Naive thymus-derived CD4-positive, alpha-beta T cell (primary cell): ENCODE results near the gene COLEC11. TPM values are rescaled to one million over a fixed set of nuclear protein-coding genes. Genes with fewer than 3 reads are reported as not detected.
"Not testable (repeated sequence)": the region's sequence is repeated elsewhere in the genome, so short reads cannot be mapped to it uniquely, and the experiment has no call there.

ENCODE experiments used
- ATAC-seq: fragments of 150-1000 bp; cut with Tn5 transposase; 2 replicates; pipeline ENCODE4 v1.10.0; 2021; ENCODE audit warnings: mild to moderate bottlenecking, moderate library complexity
- CTCF ChIA-PET: fragments of 350-600 bp; sonication (Branson Sonifier 250); formaldehyde crosslinking; loops from one replicate; lab custom pipeline; 2021; ENCODE audit warnings: antibody characterized with exemption; lab: Charles Lee
- POLR2A ChIA-PET: fragments of 350-600 bp; sonication (Branson Sonifier 250); formaldehyde crosslinking; loops from one replicate; lab custom pipeline; 2021; ENCODE audit warnings: antibody characterized with exemption, inconsistent platforms; lab: Charles Lee
- DNase-seq, 9 donors: peaks; one replicate each; pipeline versions ENCODE4 v3.0.0 to v3.0.0-alpha.2; 2020 to 2022; ENCODE audit warnings: mixed read lengths in 1 of 9
- H3K27ac ChIP-seq: one replicate; pipeline ENCODE4 v1.7.0; 2013; ENCODE audit warnings: mild to moderate bottlenecking, low read depth, low read length, moderate library complexity
- H3K27me3 ChIP-seq, 2 donors: one replicate each; pipeline ENCODE4 v1.7.0; 2013; ENCODE audit warnings: low read length in 2 of 2, mild to moderate bottlenecking in 2 of 2, moderate library complexity in 2 of 2; ENCODE audit not compliant: control insufficient read depth in 2 of 2, insufficient read depth in 2 of 2
- H3K36me3 ChIP-seq, 3 experiments: 1 replicate in 2 of 3; 2 replicates in 1 of 3; pipeline ENCODE4 v1.7.0; 2013; ENCODE audit warnings: low read length in 3 of 3, mild to moderate bottlenecking in 3 of 3, moderate library complexity in 1 of 3; ENCODE audit not compliant: insufficient read depth in 3 of 3, control insufficient read depth in 2 of 3
- H3K4me1 ChIP-seq, 2 donors: one replicate each; pipeline ENCODE4 v1.7.0; 2013; ENCODE audit warnings: low read length in 2 of 2, mild to moderate bottlenecking in 2 of 2, moderate library complexity in 1 of 2; ENCODE audit not compliant: control insufficient read depth in 2 of 2, insufficient read depth in 2 of 2
- H3K4me3 ChIP-seq: 2 replicates; pipeline ENCODE4 v1.7.0; 2013; ENCODE audit warnings: mild to moderate bottlenecking, low read length
- H3K9me3 ChIP-seq, 3 experiments: 1 replicate in 2 of 3; 2 replicates in 1 of 3; pipeline ENCODE4 v1.7.0; 2013; ENCODE audit warnings: low read length in 3 of 3; ENCODE audit not compliant: control insufficient read depth in 2 of 3
- H3K27ac Mint-ChIP-seq, 9 donors: one replicate each; pipeline ENCODE4 v1.8.0; 2020 to 2022; ENCODE audit warnings: mixed read lengths in 9 of 9, mild to moderate bottlenecking in 8 of 9, moderate library complexity in 5 of 9, inconsistent platforms in 2 of 9
- H3K27me3 Mint-ChIP-seq, 5 donors: one replicate each; pipeline ENCODE4 v1.8.0; 2021 to 2022; ENCODE audit warnings: mixed read lengths in 5 of 5, mild to moderate bottlenecking in 1 of 5
- H3K36me3 Mint-ChIP-seq, 5 donors: one replicate each; pipeline ENCODE4 v1.8.0; 2020 to 2022; ENCODE audit warnings: mixed read lengths in 5 of 5, mild to moderate bottlenecking in 3 of 5, inconsistent platforms in 1 of 5
- H3K4me1 Mint-ChIP-seq, 7 donors: one replicate each; pipeline ENCODE4 v1.8.0; 2020 to 2022; ENCODE audit warnings: mixed read lengths in 7 of 7, mild to moderate bottlenecking in 3 of 7, inconsistent platforms in 1 of 7
- H3K4me3 Mint-ChIP-seq, 10 donors: one replicate each; pipeline ENCODE4 v1.8.0; 2020 to 2022; ENCODE audit warnings: mild to moderate bottlenecking in 10 of 10, mixed read lengths in 10 of 10, moderate library complexity in 6 of 10, inconsistent platforms in 2 of 10
- H3K9me3 Mint-ChIP-seq, 11 donors: one replicate each; pipeline ENCODE4 v1.8.0; 2020 to 2022; ENCODE audit warnings: mixed read lengths in 11 of 11, mild to moderate bottlenecking in 4 of 11, inconsistent platforms in 1 of 11, moderate library complexity in 1 of 11
- intact Hi-C, 2 donors: fragments of 100-400 bp; cut with micrococcal nuclease; formaldehyde crosslinking; loops; one replicate each; pipeline ENCODE4 v1.15.1; 2023
- polyA plus RNA-seq, 2 donors: library from polyadenylated mRNA; unstranded; fragments of 300-500 nt; fragmentation: Illumina TruSeq; gene quantifications; one replicate each; pipeline ENCODE4 v1.2.3, GENCODE V29; 2021
- total RNA-seq, 6 experiments: library from RNA in 5 of 6; stranded (reverse) in 5 of 6; gene quantifications; 1 replicate in 5 of 6; 2 replicates in 1 of 6; pipeline ENCODE4 v1.2.3 and lab custom pipeline; 2021 to 2026

COLEC11 gene
- total and polyA plus RNA-seq, 7 experiments from 2014 or later, result 0.46 to 0.48 TPM; not detected in 5

DNA sequence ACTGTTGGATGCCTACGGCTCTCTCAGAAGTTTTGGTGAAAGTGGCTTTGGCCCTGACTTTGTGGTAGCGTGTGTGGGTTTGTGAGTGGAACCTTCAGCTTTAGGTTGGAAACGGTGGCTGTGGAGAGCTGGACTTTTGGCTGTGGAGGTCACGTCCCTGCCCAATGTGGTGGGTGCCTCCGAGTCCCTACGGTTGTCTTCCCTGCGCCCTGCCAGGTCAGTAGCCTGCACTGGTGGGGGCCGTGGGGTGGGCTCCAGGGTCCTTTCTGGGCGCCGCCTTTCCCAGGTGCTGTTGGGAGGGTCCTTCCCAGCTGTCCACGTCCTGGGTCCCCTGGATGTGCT, 11.1 kb downstream of the COLEC11 start:
- CTCF ChIA-PET, result interaction anchor here (1.0 kb wide), 1 partner anchor 980 kb away, joined by 3 read pairs; no protein-coding TSS in a partner anchor
- intact Hi-C loops, result no loop called here
- POLR2A ChIA-PET, result no interaction called here
- peak overlapping the region in 3 of 10 donors; percentile 53 to 79 (median 76) for H3K4me3 Mint-ChIP-seq
- no peaks in the 10 kb centered on the region for H3K27me3 ChIP-seq
- H3K4me1 ChIP-seq, result peaks cover 0 to 6% of the 10 kb centered on the region in 2 donors
- H3K27ac ChIP-seq, result no peak overlapping the region
- H3K9me3 Mint-ChIP-seq, result no peaks in the 10 kb centered on the region
- no peak overlapping the region for H3K4me3 ChIP-seq
- H3K36me3 Mint-ChIP-seq, result no peaks in the 10 kb centered on the region
- H3K27ac Mint-ChIP-seq, result peak overlapping the region in 4 of 9 donors; percentile 22 to 90 (median 67)
- DNase-seq (no peak), ATAC-seq (no peak)
- H3K36me3 ChIP-seq, result no peaks in the 10 kb centered on the region
- H3K4me1 Mint-ChIP-seq, result peaks cover 2 to 42% (median 5%) of the 10 kb centered on the region in 7 donors
- H3K27me3 Mint-ChIP-seq, result peaks cover 0 to 4% (median 0%) of the 10 kb centered on the region in 5 donors
- no peaks in the 10 kb centered on the region for H3K9me3 ChIP-seq

DNA sequence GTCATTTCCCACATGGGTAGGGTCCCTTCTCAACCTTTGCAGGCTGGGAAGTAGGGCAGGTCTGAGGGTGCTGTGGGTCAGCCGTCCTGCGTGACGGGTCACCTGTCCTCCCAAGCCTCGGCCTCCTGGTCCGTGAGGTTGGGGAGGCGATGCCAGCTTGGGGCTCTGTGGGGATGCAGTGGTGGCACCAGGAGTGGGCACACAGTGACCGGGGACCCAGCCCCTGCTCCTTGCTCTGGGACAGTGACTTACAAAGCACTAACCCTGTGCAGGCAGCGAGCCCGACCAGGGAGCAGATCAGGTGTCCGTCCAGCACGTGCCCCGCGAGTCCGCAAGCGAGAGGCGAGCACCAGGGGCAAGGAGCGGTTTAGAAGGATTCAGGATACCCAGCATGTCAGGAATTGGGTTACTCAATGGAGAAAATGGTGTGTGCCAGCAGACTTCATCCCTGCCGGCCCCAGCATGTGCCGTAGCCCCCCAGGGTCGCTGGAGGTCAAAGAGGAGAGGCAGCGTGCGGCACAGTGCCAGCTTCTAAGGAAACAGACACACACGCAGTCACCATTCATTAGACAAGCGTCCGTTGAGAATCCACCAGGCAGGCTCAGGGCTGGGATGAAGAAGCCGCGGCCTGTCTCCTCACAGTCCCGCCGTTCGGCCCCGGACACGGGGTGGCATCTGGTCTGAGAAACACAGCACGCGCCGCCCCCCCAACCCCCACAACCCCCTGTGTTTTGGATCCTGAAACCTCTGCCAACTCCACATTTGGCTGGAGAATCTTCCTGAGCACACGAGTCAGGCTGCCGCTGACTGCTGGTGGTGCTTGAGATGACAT, 11.7 kb downstream of the COLEC11 start:
- H3K36me3 Mint-ChIP-seq, result peaks cover 0 to 4% (median 0%) of the 10 kb centered on the region in 5 donors
- intact Hi-C loops, result no loop called here
- H3K4me1 ChIP-seq, result peaks cover 0 to 6% of the 10 kb centered on the region in 2 donors
- H3K4me3 ChIP-seq, result no peak overlapping the region
- H3K9me3 ChIP-seq, result no peaks in the 10 kb centered on the region
- peaks cover 2 to 47% (median 5%) of the 10 kb centered on the region in 7 donors for H3K4me1 Mint-ChIP-seq
- H3K27ac ChIP-seq, result no peak overlapping the region
- no peaks in the 10 kb centered on the region for H3K36me3 ChIP-seq
- ChIA-PET CTCF (interaction anchor here (1.0 kb wide), 1 partner anchor 981 kb away, joined by 3 read pairs; no protein-coding TSS in a partner anchor), POLR2A (no interaction called here)
- no peak for DNase-seq
- H3K27ac Mint-ChIP-seq, result peak overlapping the region in 1 of 9 donors; percentile 36
- no peaks in the 10 kb centered on the region for H3K9me3 Mint-ChIP-seq
- no peak for ATAC-seq
- peak overlapping the region in 1 of 10 donors; percentile 76 for H3K4me3 Mint-ChIP-seq
- H3K27me3 Mint-ChIP-seq, result peaks cover 0 to 4% (median 0%) of the 10 kb centered on the region in 5 donors
- H3K27me3 ChIP-seq, result no peaks in the 10 kb centered on the region

DNA sequence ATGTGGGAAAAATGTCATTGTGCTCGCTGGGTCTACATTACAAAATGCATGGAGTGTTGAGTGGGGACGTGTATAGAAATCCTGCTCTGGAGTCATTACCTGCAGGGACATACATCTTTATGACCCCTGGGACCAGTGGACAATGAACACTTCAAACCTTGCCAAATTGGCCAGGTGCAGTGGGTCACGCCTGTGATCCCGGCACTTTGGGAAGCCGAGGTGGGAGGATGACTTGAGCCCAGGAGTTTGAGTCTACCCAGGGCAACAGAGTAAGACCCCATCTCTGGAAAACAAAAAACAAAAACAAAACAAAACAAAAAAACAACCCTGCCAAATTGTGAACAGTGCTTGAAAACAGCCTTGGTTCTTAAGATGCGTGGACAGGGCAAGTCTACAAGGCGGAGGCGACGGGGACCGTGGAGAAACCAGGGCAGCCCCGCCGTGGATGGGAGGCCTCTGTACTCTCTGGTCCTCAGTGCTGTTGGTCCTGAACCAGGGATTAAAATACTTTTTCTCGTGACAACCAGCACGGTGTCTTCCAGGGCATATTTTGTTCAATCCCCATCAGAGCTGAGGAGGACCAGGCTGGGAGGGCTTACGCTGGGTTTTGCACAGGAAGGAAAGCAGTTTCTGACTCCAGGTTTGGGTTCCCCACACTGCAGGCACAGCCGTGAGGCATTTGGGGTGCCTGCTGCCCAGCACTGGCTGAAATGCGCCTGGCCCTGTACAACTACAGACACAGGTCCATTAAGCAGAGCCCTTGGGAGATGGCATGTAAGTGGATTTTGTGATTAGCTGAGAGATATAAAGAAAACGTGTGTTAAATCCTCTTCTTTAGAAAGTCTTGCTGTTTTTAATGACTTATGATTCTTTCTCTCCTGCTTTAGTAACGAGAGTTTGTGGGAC, 13.7 kb downstream of the COLEC11 start:
- no peaks in the 10 kb centered on the region for H3K27me3 ChIP-seq
- ATAC-seq, result no peak
- peaks cover 0 to 6% of the 10 kb centered on the region in 2 donors for H3K4me1 ChIP-seq
- Mint-ChIP-seq H3K9me3 (peaks cover 0 to 8% (median 1%) of the 10 kb centered on the region in 11 donors), H3K27me3 (peaks cover 0 to 4% (median 0%) of the 10 kb centered on the region in 5 donors), H3K4me1 (peaks cover 0 to 47% (median 4%) of the 10 kb centered on the region in 7 donors), H3K36me3 (peaks cover 0 to 7% (median 0%) of the 10 kb centered on the region in 5 donors), H3K4me3 (peak overlapping the region in 3 of 10 donors; percentile 44 to 74 (median 53)), H3K27ac (peak overlapping the region in 5 of 9 donors; percentile 40 to 88 (median 75))
- H3K9me3 ChIP-seq, result no peaks in the 10 kb centered on the region
- H3K4me3 ChIP-seq, result no peak overlapping the region
- ChIA-PET CTCF (interaction anchor here (0.6 to 0.7 kb wide), 3 partner anchors 16 to 188 kb away, joined by 3 to 5 read pairs (median 5); no protein-coding TSS in a partner anchor), POLR2A (interaction anchor here (2.0 kb wide), 1 partner anchor 44 kb away, joined by 12 read pairs; no protein-coding TSS in a partner anchor)
- intact Hi-C loops, result loop anchor here in 1 of 2 donors (1.0 kb wide), 1 partner anchor 33 kb away; the partner anchor contains the start of gene RPS7
- H3K36me3 ChIP-seq, result no peaks in the 10 kb centered on the region
- peak overlapping the region; percentile 21 for H3K27ac ChIP-seq
- peak in 1 of 9 donors; percentile 8 for DNase-seq

DNA sequence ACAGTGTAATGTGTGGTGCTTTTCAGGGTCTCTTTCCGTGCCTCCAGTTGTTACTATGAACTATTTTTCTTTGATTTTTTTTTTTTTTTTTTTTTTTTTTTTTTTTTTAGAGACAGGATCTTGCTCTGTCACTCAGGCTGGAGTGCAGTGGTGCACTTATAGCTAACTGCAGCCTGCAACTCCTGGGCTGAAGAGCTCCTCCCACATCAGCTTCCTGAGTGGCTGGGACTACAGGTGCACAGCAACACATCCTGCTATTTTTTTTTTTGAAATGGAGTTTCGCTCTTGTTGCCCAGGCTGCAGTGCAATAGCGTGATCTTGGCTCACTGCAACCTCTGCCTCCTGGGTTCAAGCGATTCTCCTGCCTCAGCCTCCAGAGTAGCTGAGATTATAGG, 14.4 kb downstream of the COLEC11 start:
- not testable (repeated sequence) for H3K4me3 ChIP-seq, ATAC-seq, H3K9me3 ChIP-seq, H3K36me3 ChIP-seq, H3K9me3 Mint-ChIP-seq, H3K4me1 ChIP-seq, H3K36me3 Mint-ChIP-seq, H3K27me3 ChIP-seq, H3K27me3 Mint-ChIP-seq
- H3K4me3 Mint-ChIP-seq, result peak overlapping the region in 5 of 10 donors; percentile 16 to 74 (median 53)
- DNase-seq, result peak in 5 of 9 donors; percentile 12 to 66 (median 47)
- H3K27ac ChIP-seq, result peak overlapping the region; percentile 21
- peak overlapping the region in 6 of 9 donors; percentile 40 to 88 (median 70) for H3K27ac Mint-ChIP-seq
- ChIA-PET POLR2A (interaction anchor here (2.0 kb wide), 1 partner anchor 43 kb away, joined by 12 read pairs; no protein-coding TSS in a partner anchor), CTCF (interaction anchor here (0.6 to 0.7 kb wide), 3 partner anchors 17 to 189 kb away, joined by 3 to 5 read pairs (median 5); no protein-coding TSS in a partner anchor)
- H3K4me1 Mint-ChIP-seq, result peaks cover 0 to 47% (median 4%) of the 10 kb centered on the region in 7 donors
- intact Hi-C loops, result loop anchor here in 1 of 2 donors (1.0 kb wide), 1 partner anchor 34 kb away; the partner anchor contains the start of gene RPS7

DNA sequence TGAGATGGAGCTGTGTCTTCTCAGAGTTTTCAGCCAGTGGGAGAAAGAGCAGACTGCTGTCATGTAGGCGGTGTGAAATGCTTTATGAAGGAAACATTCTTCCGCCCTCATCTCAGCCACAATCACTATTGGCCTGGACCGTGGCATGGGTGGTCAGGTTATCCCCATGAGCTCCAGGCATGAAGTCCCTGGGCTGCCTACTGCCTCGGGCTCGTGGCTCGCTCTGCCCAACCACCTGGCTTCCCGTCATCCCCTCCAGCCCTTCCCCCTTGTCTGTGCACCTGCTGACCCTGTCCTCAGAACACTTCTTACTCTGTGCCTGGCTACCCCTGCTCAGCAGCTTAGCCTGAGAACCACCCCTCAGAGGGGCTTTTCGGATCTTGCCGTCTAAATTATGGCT, 15.5 kb downstream of the COLEC11 start:
- ChIA-PET CTCF (no interaction called here), POLR2A (interaction anchor here (2.0 kb wide), 1 partner anchor 42 kb away, joined by 12 read pairs; no protein-coding TSS in a partner anchor)
- peaks cover 0 to 20% (median 2%) of the 10 kb centered on the region in 11 donors for H3K9me3 Mint-ChIP-seq
- peaks cover 0 to 8% (median 0%) of the 10 kb centered on the region in 5 donors for H3K36me3 Mint-ChIP-seq
- DNase-seq (no peak), ATAC-seq (no peak)
- Histone ChIP-seq H3K4me1 (peaks cover 0 to 6% of the 10 kb centered on the region in 2 donors), H3K27me3 (no peaks in the 10 kb centered on the region), H3K9me3 (no peaks in the 10 kb centered on the region), H3K36me3 (no peaks in the 10 kb centered on the region), H3K4me3 (no peak overlapping the region), H3K27ac (no peak overlapping the region)
- H3K4me3 Mint-ChIP-seq, result no peak overlapping the region
- peaks cover 0 to 4% (median 0%) of the 10 kb centered on the region in 5 donors for H3K27me3 Mint-ChIP-seq
- intact Hi-C loops, result no loop called here
- peaks cover 0 to 42% (median 4%) of the 10 kb centered on the region in 7 donors for H3K4me1 Mint-ChIP-seq
- peak overlapping the region in 3 of 9 donors; percentile 36 to 76 (median 40) for H3K27ac Mint-ChIP-seq
